BE2C (cell line): ENCODE results near the gene SLC2A13.

Source experiments
- DNase-seq: peaks from one replicate; pipeline ENCODE4 v3.0.0-alpha.2; 2020
- H3K27me3 ChIP-seq: fragments of 250-450 bp; sonication (Bioruptor Pico); 2 replicates; pipeline ENCODE4 v1.5.1; 2020; ENCODE audit warnings: mild to moderate bottlenecking
- H3K36me3 ChIP-seq: fragments of 250-450 bp; sonication (Bioruptor Pico); 2 replicates; pipeline ENCODE4 v1.5.1; 2020; ENCODE audit warnings: mild to moderate bottlenecking
- H3K4me1 ChIP-seq: fragments of 250-450 bp; sonication (Bioruptor Pico); 2 replicates; pipeline ENCODE4 v1.5.1; 2020
- H3K4me3 ChIP-seq: 2 replicates; pipeline ENCODE4 v1.5.1; 2011; ENCODE audit warnings: low read depth, low read length
- H3K9me3 ChIP-seq: fragments of 250-450 bp; sonication (Bioruptor Pico); 2 replicates; pipeline ENCODE4 v1.5.1; 2020
- CTCF ChIP-seq: IDR thresholded peaks from 2 replicates; pipeline ENCODE4 v1.5.1; 2012; ENCODE audit warnings: mild to moderate bottlenecking, low read depth, low read length

SLC2A13 gene

GRCh38 chr12:39984670-39985069, 121.2 kb downstream of the SLC2A13 start:
- TF ChIP-seq CTCF = no peak
- H3K36me3 ChIP-seq = no peaks in the 10 kb centered on the region
- H3K4me3 ChIP-seq = no peak overlapping the region
- H3K27me3 ChIP-seq = no peaks in the 10 kb centered on the region
- H3K4me1 ChIP-seq = no peaks in the 10 kb centered on the region
- H3K9me3 ChIP-seq = no peaks in the 10 kb centered on the region
- DNase-seq = no peak

DNA sequence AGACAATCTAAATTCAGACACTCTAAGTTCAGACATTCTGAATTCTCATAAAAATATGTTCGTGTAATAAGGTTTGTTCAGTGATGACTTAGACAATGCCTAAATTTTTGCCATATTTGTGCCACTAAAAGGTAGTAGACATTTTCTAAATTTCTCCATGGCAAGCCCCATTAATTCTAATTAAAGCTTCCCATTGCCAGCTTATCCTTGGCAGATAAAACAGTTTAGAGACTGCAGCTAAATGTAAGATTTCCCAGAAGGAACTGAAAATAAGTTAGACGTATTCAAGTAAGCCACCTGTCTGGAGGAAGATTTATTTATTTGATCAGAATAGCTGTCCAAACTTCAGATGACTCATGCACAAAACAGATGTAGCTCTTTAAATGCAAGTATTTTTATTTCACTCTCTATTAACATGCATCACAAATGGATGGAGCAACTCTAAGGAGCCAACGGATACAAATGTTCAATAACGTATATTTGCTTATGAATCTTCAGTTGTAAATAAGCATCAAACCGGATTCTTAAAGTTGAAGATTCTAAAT, 130.4 kb downstream of the SLC2A13 start:
- no peaks in the 10 kb centered on the region for H3K4me1 ChIP-seq
- H3K9me3 ChIP-seq = no peaks in the 10 kb centered on the region
- DNase-seq = no peak
- no peaks in the 10 kb centered on the region for H3K36me3 ChIP-seq
- TF ChIP-seq CTCF = no peak
- no peak overlapping the region for H3K4me3 ChIP-seq
- no peaks in the 10 kb centered on the region for H3K27me3 ChIP-seq

- no peak for TF ChIP-seq CTCF
- Histone ChIP-seq H3K9me3 (no peaks in the 10 kb centered on the region), H3K36me3 (no peaks in the 10 kb centered on the region), H3K27me3 (no peaks in the 10 kb centered on the region), H3K4me1 (no peaks in the 10 kb centered on the region), H3K4me3 (no peak overlapping the region)
- no peak for DNase-seq
Measured at GRCh38 chr12:39972119-39972518, 133.8 kb downstream of the SLC2A13 start.

DNA sequence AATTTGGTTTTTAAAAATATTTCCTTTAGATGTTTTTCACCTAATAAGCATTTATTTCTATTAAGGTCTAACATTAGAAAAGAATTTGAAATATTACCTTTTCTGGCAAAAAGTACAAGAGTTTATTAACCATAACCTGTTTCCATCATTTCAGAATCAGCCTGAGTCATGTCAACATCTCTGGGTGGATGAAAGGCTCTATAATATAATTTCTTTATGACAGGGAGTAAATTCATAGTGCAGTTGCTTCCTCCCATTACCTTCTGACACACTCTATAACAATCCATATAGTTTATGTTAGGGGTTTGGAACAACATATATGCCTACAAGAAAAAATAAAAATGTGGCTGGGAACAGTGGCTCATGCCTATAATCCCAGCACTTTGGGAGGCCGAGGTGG, 134.5 kb downstream of the SLC2A13 start:
- Histone ChIP-seq H3K27me3 (no peaks in the 10 kb centered on the region), H3K36me3 (no peaks in the 10 kb centered on the region), H3K4me3 (no peak overlapping the region), H3K9me3 (no peaks in the 10 kb centered on the region), H3K4me1 (no peaks in the 10 kb centered on the region)
- DNase-seq = no peak
- TF ChIP-seq CTCF = no peak

DNA sequence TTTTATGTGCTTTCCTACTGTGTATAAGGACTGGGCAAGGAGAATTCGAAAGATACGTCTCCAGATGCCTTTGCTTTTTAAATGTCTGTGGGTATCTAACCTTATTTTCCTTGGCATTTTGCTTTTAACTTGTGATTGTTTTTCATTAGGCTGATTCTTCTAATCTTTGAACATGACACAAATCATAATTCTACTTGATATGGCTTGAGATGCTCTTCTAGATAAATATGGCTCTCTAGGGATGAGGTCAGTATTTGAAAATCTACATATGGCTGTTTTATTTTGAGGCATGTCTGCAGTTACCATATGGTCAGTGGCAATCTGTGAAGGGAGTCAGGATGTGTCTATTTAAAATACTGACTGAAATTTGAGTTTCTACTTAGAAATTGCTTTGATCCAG, 139.2 kb downstream of the SLC2A13 start:
- DNase-seq = no peak
- H3K9me3 ChIP-seq = no peaks in the 10 kb centered on the region
- TF ChIP-seq CTCF = no peak

GRCh38 chr12:39966256-39966655, 139.6 kb downstream of the SLC2A13 start:
- no peaks in the 10 kb centered on the region for H3K9me3 ChIP-seq
- H3K27me3 ChIP-seq = no peaks in the 10 kb centered on the region
- no peak overlapping the region for H3K4me3 ChIP-seq
- no peak for TF ChIP-seq CTCF
- H3K4me1 ChIP-seq = no peaks in the 10 kb centered on the region
- no peak for DNase-seq
- H3K36me3 ChIP-seq = no peaks in the 10 kb centered on the region

More for the DNA sequence above, 139.2 kb downstream of the SLC2A13 start:
- H3K4me1 ChIP-seq = no peaks in the 10 kb centered on the region
- no peak overlapping the region for H3K4me3 ChIP-seq
- no peaks in the 10 kb centered on the region for H3K27me3 ChIP-seq
- no peaks in the 10 kb centered on the region for H3K36me3 ChIP-seq
